Activated CD4-positive, alpha-beta T cell treated with anti-CD3 and anti-CD28 coated beads, Interleukin-10, Interleukin-2, amounts not matched to agents 100 ng/mL and 50 ng/mL, durations not matched to agents 16 hours and 8 hours (primary cell): ENCODE measurements around the gene ADAMTS4.

ENCODE experiments used
- DNase-seq: peaks from one replicate; pipeline ENCODE4 v3.0.0-alpha.2; 2020

The ADAMTS4 gene

GRCh38 chr1:161171191-161171590 is 27.7 kb downstream of the ADAMTS4 start:
- DNase-seq, result no peak

DNA sequence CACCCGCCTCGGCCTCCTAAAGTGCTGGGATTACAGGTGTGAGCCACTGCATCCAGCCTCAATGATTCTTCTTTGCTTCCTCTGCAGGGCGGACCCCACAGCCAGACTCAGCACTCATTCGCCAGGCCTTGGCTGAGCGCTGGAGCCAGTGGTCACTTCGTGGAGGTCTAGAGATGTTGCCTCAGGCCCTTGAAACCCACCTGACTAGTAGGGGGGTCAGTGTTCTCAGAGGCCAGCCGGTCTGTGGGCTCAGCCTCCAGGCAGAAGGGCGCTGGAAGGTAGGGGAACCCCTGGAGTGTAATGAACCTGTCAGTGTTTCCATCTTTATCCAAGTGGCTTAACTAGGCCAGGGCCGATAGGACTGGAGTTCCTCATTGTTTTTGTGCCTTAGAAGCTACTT is 29.9 kb downstream of the ADAMTS4 start:
- no peak for DNase-seq

GRCh38 chr1:161166669-161167548 is 31.9 kb downstream of the ADAMTS4 start:
- DNase-seq, result no peak

GRCh38 chr1:161165742-161166668 is 32.8 kb downstream of the ADAMTS4 start, which contains the start of gene PPOX:
PPOX (plus strand) TSS chr1:161166426; CDS start chr1:161166848, 422 bp downstream.
- peak; percentile 98 for DNase-seq

DNA sequence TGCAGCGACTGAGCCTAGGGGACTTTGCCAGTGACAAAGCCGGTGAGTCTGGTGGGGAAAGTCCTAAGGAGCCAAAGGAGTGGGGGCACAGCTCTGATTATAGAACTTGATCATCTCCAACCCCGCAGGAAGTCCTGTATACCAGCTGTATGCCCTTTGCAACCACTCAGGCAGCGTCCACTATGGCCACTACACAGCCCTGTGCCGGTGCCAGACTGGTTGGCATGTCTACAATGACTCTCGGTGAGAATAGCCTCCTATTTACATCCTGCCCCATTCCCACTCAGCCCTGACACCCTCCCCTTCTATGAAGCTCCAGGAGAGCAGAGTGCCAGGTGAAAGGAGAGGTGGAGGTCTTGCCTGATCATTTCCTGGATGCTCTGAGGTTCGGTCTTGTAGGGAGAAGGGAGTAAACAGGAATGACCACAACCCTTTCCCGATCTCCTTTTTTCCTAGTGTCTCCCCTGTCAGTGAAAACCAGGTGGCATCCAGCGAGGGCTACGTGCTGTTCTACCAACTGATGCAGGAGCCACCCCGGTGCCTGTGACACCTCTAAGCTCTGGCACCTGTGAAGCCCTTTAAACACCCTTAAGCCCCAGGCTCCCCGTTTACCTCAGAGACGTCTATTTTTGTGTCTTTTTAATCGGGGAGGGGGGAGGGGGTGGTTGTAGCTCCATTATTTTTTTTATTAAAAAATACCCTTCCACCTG is 33.8 kb downstream of the ADAMTS4 start:
- no peak for DNase-seq

DNA sequence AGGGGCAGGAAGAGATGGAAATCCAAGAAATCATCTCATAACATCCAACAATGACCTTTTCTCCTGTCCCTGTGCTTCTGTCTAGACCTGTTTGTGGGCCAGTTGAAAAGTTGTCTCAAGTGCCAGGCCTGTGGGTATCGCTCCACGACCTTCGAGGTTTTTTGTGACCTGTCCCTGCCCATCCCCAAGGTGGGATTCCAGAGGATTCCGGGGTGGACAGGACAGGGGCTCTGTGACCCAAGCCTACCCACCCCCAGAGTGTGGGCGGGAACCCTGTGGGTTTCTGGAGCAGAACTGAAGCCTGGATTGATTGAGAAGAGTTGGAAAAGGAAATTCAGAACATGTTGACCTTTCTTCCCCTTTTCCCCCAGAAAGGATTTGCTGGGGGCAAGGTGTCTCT is 35.1 kb downstream of the ADAMTS4 start:
- no peak for DNase-seq

DNA sequence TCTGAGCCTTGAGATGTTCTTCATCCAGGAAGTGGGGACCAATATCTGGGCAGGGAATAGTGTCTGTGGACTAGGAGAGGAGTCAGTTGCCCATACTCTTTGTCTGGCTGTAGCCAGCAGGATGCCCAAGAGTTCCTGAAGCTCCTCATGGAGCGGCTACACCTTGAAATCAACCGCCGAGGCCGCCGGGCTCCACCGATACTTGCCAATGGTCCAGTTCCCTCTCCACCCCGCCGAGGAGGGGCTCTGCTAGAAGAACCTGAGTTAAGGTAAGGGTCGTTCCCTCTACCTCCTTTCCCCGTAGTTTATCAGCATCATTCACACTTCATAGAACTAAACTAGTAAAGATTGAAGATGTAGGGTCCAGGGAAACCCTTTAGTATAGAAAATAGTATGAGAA is 36.0 kb downstream of the ADAMTS4 start:
- DNase-seq, result no peak

DNA sequence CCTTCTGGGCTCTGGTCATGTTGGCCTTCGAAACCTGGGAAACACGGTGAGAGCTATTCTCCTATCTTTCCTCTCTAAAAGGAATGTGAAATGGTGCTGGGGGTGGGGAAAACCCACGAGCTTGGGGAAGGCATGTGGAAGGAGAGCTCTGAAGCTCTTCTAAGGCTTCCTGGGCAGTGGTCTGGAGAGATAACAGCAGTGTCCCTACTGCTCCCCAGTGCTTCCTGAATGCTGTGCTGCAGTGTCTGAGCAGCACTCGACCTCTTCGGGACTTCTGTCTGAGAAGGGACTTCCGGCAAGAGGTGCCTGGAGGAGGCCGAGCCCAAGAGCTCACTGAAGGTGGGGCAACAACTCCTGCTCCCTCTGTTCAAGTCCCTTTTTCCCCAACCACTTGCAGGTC is 36.8 kb downstream of the ADAMTS4 start:
- no peak for DNase-seq

- no peak for DNase-seq
These were observed 37.2 kb downstream of the ADAMTS4 start for GRCh38 chr1:161161652-161162051.

- no peak for DNase-seq
These were observed 38.1 kb downstream of the ADAMTS4 start for GRCh38 chr1:161160671-161161145.

DNA sequence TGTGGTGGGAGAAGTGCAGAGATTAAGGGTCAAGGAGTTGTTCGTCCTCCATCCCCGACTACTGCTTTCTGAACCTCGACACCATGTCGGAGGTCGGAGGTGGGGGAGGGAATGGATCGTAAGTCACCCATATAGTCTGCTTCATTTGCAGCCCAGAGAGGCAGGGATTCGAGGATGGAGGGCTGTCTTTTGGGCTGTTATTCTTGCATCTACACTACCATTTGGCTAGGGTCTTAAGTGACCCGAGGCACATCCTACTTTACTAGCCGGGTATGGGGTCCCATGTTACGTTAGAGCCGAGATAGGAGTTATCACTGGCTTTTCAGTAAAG is 39.0 kb downstream of the ADAMTS4 start:
- no peak for DNase-seq

- peak; percentile 94 for DNase-seq
These were observed 39.6 kb downstream of the ADAMTS4 start, which contains the start of gene USP21 for GRCh38 chr1:161159087-161159912. USP21 (plus strand) TSS chr1:161159500; CDS start chr1:161160641, 1,141 bp downstream.

DNA sequence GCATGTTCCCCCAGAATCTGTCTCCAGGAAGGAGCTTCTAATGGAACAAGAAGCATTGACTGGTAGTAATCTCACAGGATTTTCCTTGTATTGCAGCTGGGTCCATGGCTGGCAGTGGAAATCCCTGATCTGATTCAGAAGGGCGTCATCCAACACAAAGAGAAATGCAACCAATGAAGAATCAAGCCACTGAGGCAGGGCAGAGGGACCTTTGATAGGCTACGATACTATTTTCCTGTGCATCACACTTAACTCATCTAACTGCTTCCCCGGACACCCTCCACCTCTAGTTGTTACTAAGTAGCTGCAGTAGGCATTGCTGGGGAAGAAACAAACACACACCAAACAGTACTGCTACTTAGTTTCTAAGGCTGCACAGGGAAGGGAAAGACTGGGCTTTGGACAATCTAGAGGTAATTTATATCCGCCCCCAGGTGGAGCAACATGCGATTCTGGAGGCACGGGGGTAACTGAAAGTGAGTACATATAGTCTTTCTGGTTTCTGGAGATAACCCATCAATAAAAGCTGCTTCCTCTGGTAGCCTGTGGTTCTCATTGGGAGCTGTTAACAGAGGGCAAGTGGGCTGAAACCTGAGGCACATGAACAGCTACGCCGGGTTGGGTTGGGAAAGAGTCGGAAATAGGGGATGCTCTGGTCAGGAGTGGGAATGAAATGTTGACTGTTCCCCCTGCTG is 40.4 kb downstream of the ADAMTS4 start:
- no peak for DNase-seq

DNA sequence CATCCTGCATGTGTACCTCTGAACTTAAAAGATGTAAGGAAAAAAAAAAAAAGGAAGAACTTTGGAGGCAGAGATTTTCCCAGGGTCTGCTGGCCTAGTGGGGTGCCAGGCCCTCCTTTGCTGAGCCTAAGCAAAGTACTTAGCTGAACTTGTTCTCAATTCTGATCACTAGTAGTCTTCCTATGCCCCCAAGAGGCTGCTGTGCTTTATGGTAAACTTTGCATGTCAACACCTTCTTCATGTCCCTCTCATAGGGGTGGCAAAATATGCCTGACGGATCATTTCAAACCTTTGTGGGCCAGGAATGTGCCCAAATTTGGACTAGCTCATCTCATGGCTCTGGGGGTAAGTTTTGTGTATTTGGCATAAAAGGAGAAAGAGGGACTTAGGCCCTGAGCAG is 41.0 kb downstream of the ADAMTS4 start:
- no peak for DNase-seq

DNA sequence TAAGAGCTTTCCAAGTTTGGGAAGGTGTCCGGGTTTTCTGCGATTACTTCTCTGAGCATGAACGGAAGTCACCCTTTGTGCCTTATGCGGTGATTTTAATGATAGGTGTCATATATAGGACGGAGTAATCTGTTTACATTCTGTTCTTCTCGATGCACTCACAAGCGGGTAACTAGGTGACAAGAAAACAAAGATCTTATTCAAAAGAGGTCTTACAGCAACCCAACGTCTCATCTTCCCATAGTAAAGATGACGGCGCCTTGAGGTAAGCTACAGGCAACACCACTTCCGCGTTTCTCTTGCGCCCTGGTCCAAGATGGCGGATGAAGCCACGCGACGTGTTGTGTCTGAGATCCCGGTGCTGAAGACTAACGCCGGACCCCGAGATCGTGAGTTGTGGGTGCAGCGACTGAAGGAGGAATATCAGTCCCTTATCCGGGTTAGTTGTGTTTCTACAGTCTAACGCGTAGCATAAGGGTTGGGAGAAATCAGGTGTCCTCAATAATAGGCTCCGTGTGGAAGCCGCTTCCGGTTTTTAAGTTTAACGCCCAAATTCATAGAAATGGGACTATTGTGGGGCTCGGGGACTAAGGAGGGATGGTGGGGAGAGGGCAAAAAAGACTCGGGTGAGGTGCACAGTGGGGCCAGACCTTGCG is 45.0 kb downstream of the ADAMTS4 start, which contains the start of gene UFC1:
UFC1 (plus strand) TSS at position 297 of the 656 bp plus-strand sequence; CDS start at position 317, 20 bp downstream.
- DNase-seq, result peak; percentile 91

DNA sequence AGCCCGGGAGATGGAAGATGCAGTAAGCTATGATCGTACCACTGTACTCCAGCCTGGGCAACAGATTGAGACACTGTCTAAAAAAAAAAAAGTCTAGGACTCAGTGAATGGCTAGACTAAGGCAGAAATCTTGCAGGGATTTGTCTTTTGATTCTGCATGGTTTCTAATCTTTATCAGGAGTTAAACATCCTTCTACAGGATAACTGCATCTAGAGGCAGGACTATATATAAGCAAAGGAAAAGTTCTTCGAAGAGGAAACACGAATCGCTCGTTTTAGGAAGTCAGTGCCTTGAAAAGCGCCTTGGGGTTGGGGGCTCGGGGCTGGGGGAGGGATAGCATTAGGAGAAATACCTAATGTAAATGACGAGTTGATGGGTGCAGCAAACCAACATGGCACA is 45.7 kb downstream of the ADAMTS4 start:
- no peak for DNase-seq

DNA sequence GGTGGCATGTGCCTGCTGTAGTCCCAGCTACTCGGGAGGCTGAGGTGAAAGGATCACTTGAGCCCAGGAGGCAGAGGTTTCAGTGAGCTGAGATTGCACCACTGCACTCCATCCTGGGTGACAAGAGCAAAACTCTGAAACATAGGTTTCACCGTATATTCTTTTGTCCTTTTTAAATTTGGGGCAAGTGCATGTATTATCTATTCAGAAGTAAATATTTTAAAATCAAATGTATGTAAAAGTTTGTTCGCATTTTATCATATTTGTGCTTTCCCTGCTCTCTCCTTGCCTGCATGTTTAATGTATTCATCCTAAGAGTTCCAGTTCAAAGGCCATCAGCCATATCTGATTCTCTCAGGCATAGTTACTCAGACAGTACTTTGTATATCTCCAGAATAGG is 53.0 kb downstream of the ADAMTS4 start:
- no peak for DNase-seq

- DNase-seq, result no peak
These were observed 58.0 kb downstream of the ADAMTS4 start for GRCh38 chr1:161140755-161141400.

- DNase-seq, result peak; percentile 50
These were observed 59.1 kb downstream of the ADAMTS4 start for GRCh38 chr1:161139766-161140165.

- no peak for DNase-seq
These were observed 60.4 kb downstream of the ADAMTS4 start for GRCh38 chr1:161138431-161138830.
